T-helper 2 cell treated with Interferon-gamma antibody and Interleukin-4, amounts not matched to agents 100 ng/mL and 5 ng/mL, for 36 hours (primary cell): ENCODE results near the gene ANAPC2. TPM values are rescaled to one million over a fixed set of nuclear protein-coding genes. Genes with fewer than 3 reads are reported as not detected.

Experiments
- intact Hi-C: fragments of 100-400 bp; cut with micrococcal nuclease; formaldehyde crosslinking; loops from one replicate; pipeline ENCODE4 v1.15.1; 2023
- total RNA-seq: library from RNA; stranded (reverse); gene quantifications from 2 replicates; pipeline ENCODE4 v1.2.3, GENCODE V29; 2022

The ANAPC2 gene
- total RNA-seq, 1 donor from 2014 or later = 69.6 TPM

GRCh38 chr9:137215196-137215986 is 27.0 kb upstream of the ANAPC2 start:
- intact Hi-C loops = no loop called here

- intact Hi-C loops = no loop called here
Observed at GRCh38 chr9:137214620-137215019, 26.3 kb upstream of the ANAPC2 start.

GRCh38 chr9:137213160-137214060 is 25.1 kb upstream of the ANAPC2 start:
- intact Hi-C loops = no loop called here

- intact Hi-C loops = no loop called here
Observed at GRCh38 chr9:137212520-137212919, 24.2 kb upstream of the ANAPC2 start.

GRCh38 chr9:137211532-137211931 is 23.2 kb upstream of the ANAPC2 start:
- intact Hi-C loops = no loop called here

GRCh38 chr9:137206602-137207001 is 18.2 kb upstream of the ANAPC2 start:
- intact Hi-C loops = loop anchor here (5.0 kb wide), 2 partner anchors 36 to 79 kb away; partner anchors contain the start of gene TUBB4B

GRCh38 chr9:137205126-137206069 is 17.0 kb upstream of the ANAPC2 start, which contains the start of the genes NDOR1 and TMEM203:
TSS of gene NDOR1 (plus strand) at chr9:137205700. CDS start at chr9:137205778, 78 bp downstream.
TSS of gene TMEM203 (minus strand) at chr9:137205648. CDS start at chr9:137205414, 234 bp downstream.
- intact Hi-C loops = loop anchor here (1.0 to 5.0 kb wide), 4 partner anchors 17 to 78 kb away; partner anchors contain the start of genes ANAPC2, SSNA1 and TUBB4B

GRCh38 chr9:137204731-137205125 is 16.4 kb upstream of the ANAPC2 start:
- intact Hi-C loops = loop anchor here (1.0 to 5.0 kb wide), 4 partner anchors 16 to 77 kb away; partner anchors contain the start of genes ANAPC2, SSNA1 and TUBB4B

- intact Hi-C loops = no loop called here
Observed at GRCh38 chr9:137202966-137203365, 14.6 kb upstream of the ANAPC2 start.

GRCh38 chr9:137201205-137201868 is 13.0 kb upstream of the ANAPC2 start:
- intact Hi-C loops = loop anchor here (2.0 kb wide), 1 partner anchor 51 kb away; no protein-coding TSS in a partner anchor

- intact Hi-C loops = loop anchor here (1.0 to 2.0 kb wide), 2 partner anchors 23 to 50 kb away; no protein-coding TSS in a partner anchor
Observed at GRCh38 chr9:137200311-137201204, 12.2 kb upstream of the ANAPC2 start, which contains the start of gene TPRN. TSS of gene TPRN (minus strand) at chr9:137200741. CDS start at chr9:137200711, 30 bp downstream.

GRCh38 chr9:137199411-137200121 is 11.2 kb upstream of the ANAPC2 start:
- intact Hi-C loops = loop anchor here (1.0 to 2.0 kb wide), 2 partner anchors 24 to 49 kb away; no protein-coding TSS in a partner anchor

GRCh38 chr9:137198902-137199283 is 10.5 kb upstream of the ANAPC2 start:
- intact Hi-C loops = no loop called here

- intact Hi-C loops = no loop called here
Observed at GRCh38 chr9:137198051-137198901, 9.9 kb upstream of the ANAPC2 start.

- intact Hi-C loops = no loop called here
Observed at GRCh38 chr9:137195525-137196220, 7.3 kb upstream of the ANAPC2 start.

- intact Hi-C loops = no loop called here
Observed at GRCh38 chr9:137194909-137195308, 6.5 kb upstream of the ANAPC2 start.
